ENCODE results near the gene IFITM1. TPM values are rescaled to one million over a fixed set of nuclear protein-coding genes. Genes with fewer than 3 reads are reported as not detected.
"Not testable (repeated sequence)": the region's sequence is repeated elsewhere in the genome, so short reads cannot be mapped to it uniquely, and the experiment has no call there.

IFITM1 gene
- total RNA-seq, 1 donor from 2014 or later: 2.3 TPM

DNA sequence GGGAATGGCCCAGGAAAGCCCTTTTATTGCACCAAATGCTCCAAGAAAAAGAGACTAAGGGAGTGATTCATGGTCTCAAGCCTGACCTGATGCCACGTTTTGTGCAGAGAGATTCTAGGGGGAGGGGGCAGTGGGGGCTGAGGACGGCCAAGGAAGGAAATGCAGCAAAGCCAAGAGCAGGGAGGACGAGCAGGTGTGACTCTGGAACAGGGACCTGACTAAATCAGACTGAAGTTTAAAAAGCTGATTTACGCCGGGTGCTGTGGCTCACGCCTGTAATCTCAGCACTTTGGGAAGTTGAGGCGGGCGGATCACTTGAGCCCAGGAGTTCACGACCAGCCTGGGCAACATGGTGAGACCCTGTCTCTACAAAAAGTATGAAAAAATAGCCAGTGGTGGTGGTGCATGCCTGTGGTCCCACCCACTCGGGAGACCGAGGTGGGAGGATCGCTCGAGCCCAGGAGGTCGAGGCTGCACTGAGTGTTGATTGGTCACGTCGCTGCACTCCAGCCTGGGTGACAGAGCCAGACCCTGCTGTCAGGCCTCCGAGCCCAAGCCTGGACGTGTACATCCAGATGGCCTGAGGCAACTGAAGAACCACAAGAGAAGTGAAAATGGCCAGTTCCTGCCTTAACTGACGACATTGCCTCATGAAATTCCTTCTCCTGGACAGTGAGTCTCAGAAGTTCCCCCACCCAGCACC is 17.7 kb downstream of the IFITM1 start:
- H3K36me3 Mint-ChIP-seq (ENCODE audit: insufficient read depth): no peaks in the 10 kb centered on the region
- peaks cover 29% of the 10 kb centered on the region for H3K4me1 Mint-ChIP-seq (ENCODE audit: low read depth)
- H3K27me3 Mint-ChIP-seq: no peaks in the 10 kb centered on the region
- H3K9me3 Mint-ChIP-seq (ENCODE audit: low read depth): no peaks in the 10 kb centered on the region
- TF ChIP-seq, protein P1, sequence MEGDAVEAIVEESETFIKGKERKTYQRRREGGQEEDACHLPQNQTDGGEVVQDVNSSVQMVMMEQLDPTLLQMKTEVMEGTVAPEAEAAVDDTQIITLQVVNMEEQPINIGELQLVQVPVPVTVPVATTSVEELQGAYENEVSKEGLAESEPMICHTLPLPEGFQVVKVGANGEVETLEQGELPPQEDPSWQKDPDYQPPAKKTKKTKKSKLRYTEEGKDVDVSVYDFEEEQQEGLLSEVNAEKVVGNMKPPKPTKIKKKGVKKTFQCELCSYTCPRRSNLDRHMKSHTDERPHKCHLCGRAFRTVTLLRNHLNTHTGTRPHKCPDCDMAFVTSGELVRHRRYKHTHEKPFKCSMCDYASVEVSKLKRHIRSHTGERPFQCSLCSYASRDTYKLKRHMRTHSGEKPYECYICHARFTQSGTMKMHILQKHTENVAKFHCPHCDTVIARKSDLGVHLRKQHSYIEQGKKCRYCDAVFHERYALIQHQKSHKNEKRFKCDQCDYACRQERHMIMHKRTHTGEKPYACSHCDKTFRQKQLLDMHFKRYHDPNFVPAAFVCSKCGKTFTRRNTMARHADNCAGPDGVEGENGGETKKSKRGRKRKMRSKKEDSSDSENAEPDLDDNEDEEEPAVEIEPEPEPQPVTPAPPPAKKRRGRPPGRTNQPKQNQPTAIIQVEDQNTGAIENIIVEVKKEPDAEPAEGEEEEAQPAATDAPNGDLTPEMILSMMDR (IDR thresholded peaks at IDR 0.05; ENCODE audit: unreplicated experiment): no peak
- H3K27ac Mint-ChIP-seq: no peak overlapping the region
- no peak for DNase-seq (ENCODE audit: low spot score, unreplicated experiment)
- H3K4me3 Mint-ChIP-seq (ENCODE audit: low read depth): no peak overlapping the region

DNA sequence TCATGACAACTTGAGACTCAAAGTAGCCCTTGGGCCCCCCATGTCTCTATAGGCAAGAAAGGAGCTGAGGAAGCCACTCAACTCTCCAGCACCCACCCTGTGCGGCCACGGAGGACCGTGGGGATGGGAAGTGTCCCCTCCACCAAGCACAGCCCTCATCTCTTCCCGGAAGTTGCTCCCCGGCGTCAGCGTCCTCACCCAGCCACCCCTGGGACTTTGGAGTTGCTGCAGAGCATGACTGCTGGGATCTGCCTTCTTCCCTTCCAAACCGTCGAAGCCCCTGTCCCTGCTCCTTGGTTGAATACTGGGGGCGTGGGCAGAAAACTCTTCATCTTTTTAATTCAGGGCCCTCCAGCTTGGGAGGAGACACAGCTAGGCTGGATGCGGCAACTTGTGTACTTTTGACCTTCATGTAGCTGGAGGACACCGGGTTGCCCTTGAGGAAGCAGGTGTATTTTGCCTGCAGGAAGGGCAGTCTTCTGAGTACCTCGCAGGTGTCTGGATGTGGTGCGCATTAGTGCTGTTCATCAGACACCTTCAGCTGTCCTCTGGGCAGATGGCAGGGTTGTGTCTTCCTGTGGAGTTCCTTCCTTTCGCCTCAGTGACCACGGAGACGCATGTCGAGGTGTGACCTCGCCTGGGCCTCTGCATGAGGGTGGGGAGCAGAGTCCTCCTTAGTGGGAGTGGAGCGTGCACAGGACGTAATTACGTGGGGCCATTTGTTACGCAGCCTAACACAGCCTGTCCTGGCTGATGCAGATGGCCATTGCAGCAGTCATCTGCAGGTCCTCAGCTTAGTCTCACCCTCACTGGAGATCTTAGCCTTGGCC is 19.0 kb downstream of the IFITM1 start:
- H3K36me3 Mint-ChIP-seq (ENCODE audit: insufficient read depth): no peaks in the 10 kb centered on the region
- DNase-seq (ENCODE audit: low spot score, unreplicated experiment): no peak
- peaks cover 32% of the 10 kb centered on the region for H3K4me1 Mint-ChIP-seq (ENCODE audit: low read depth)
- TF ChIP-seq, protein P1 (IDR thresholded peaks at IDR 0.05; ENCODE audit: unreplicated experiment): no peak
- H3K9me3 Mint-ChIP-seq (ENCODE audit: low read depth): no peaks in the 10 kb centered on the region
- no peak overlapping the region for H3K4me3 Mint-ChIP-seq (ENCODE audit: low read depth)
- H3K27ac Mint-ChIP-seq: no peak overlapping the region
- H3K27me3 Mint-ChIP-seq: no peaks in the 10 kb centered on the region

DNA sequence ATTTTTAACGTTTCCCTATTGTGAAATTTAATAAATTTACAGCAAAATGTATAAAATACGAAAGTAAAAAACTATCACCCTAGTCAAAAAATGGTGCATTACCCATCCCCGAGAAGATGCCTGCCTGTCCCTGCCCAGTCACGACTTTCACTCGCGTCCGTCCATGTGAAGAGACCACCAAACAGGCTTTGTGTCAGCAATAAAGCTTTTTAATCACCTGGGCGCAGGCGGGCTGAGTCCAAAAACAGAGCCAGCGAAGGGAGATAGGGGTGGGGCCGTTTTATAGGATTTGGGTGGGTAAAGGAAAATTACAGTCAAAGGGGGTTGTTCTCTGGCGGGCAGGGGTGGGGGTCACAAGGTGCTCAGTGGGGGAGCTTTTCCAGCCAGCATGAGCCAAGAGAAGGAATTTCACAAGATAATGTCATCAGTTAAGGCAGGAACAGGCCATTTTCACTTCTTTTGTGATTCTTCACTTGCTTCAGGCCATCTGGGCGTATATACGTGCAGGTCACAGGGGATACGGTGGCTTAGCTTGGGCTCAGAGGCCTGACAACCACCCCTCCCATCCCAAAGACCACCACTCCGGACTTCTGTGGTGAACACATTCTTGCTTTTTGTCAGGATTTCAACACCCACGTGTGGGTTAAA is 19.9 kb downstream of the IFITM1 start:
- H3K9me3 Mint-ChIP-seq (ENCODE audit: low read depth); DNase-seq (ENCODE audit: low spot score, unreplicated experiment); H3K27me3 Mint-ChIP-seq; H3K4me3 Mint-ChIP-seq (ENCODE audit: low read depth); H3K36me3 Mint-ChIP-seq (ENCODE audit: insufficient read depth): not testable (repeated sequence)
- Mint-ChIP-seq H3K4me1 (ENCODE audit: low read depth) (peaks cover 32% of the 10 kb centered on the region), H3K27ac (peak overlapping the region; percentile 21)

DNA sequence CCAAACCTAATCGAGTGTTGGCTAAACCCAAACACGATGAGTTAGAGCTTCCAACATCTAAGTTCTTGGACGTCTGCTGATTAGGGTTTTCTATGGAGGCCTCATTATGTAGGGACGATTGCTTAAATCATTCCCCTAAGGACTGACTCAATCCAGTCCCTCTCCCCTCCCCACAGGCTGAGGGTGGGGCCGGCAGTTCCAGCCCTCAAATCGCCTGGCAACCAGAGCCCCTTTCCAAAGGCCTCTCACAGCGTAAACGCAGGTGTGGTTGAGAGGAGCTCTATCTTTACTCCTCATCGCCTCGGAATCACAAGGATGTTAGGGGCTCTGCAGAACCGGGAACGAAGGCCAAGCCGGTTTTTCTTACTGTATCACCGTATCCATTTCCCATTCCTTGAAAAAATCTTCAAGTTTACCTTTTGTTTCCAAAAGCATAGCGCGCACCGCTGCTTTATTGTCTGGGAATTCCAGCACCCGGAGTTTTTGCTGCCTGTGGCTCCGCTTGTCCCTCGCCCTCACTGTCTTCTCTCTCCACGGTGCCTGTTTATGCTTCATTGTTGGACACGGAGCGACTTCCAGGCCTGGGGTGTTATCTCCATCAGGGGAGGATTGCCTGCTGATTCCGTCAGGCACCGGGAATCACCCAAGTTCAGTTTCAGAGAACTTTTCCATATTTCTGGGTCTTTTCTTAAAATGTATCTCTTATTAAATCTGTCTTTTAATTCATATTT is 20.6 kb downstream of the IFITM1 start:
- Mint-ChIP-seq H3K27me3 (no peaks in the 10 kb centered on the region), H3K4me3 (ENCODE audit: low read depth) (peak overlapping the region; percentile 3), H3K36me3 (ENCODE audit: insufficient read depth) (no peaks in the 10 kb centered on the region), H3K4me1 (ENCODE audit: low read depth) (peaks cover 28% of the 10 kb centered on the region), H3K9me3 (ENCODE audit: low read depth) (no peaks in the 10 kb centered on the region), H3K27ac (peak overlapping the region; percentile 21)
- TF ChIP-seq, protein P1 (IDR thresholded peaks at IDR 0.05; ENCODE audit: unreplicated experiment): no peak
- DNase-seq (ENCODE audit: low spot score, unreplicated experiment): no peak

DNA sequence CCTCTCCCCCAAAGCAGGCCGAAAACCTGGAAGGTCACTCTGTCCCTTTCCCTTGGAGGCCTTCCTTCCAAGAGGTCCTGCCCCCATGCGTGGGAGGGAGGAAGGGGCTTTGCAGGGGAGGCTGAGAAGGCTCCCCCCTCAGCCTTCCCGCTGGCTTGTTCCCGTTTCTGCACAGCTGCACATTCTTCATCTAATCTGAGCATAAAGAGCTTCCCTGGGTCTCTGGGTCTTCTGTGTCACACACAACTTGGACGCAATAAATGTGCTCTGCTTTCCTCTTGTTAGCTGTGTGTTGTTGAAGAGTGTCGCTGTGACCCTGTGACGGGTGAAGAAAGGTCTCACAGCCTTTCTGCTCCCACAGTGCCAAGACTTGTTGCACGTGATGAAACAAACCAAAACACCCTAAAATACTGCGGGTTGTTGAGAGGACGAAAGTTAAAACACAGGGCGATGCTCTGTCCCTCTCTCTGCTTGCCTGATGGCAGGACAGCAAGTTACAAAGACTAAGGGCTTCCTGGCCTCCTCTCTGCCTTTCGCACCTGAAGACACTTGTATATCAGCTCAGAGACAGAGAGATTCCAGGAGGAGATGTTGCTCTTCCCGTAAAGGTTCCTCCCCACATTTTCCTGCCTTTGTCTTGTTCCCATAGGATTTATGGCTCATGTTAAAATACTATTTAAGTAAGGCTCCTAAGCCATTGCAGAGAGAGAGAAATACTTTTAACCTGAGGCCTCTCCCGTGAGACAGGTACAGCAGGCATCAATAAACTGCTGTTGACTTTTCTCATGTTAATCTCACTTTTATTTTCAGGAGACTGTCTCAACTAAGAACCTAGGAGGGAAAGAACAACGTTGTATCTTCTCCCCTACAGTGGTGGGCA is 22.2 kb downstream of the IFITM1 start:
- Mint-ChIP-seq H3K4me1 (ENCODE audit: low read depth) (peaks cover 28% of the 10 kb centered on the region), H3K36me3 (ENCODE audit: insufficient read depth) (no peaks in the 10 kb centered on the region), H3K27ac (peak overlapping the region; percentile 84)

More for the DNA sequence above, 22.2 kb downstream of the IFITM1 start:
- DNase-seq (ENCODE audit: low spot score, unreplicated experiment): no peak
- H3K4me3 Mint-ChIP-seq (ENCODE audit: low read depth): peak overlapping the region; percentile 6
- TF ChIP-seq, protein P1 (IDR thresholded peaks at IDR 0.05; ENCODE audit: unreplicated experiment): no peak
- H3K9me3 Mint-ChIP-seq (ENCODE audit: low read depth): no peaks in the 10 kb centered on the region
- H3K27me3 Mint-ChIP-seq: no peaks in the 10 kb centered on the region

All from progenitor cell of endocrine pancreas (in vitro differentiated cells).